WTC11 (cell line): ENCODE measurements around the gene TMEM88.

Experiments used
- CTCF ChIP-seq: fragments of 200-600 bp; IDR thresholded peaks from 2 replicates; pipeline ENCODE4 v1.8.0; 2022; ENCODE audit warnings: antibody characterized with exemption
- E2F4 ChIP-seq: sonication (generic); formaldehyde crosslinking; IDR thresholded peaks from 2 replicates; pipeline ENCODE4 v1.8.1; 2022; ENCODE audit warnings: low read depth, mild to moderate bottlenecking, moderate library complexity, missing genetic modification reagents, borderline replicate concordance
- E2F5 ChIP-seq: sonication (generic); formaldehyde crosslinking; IDR thresholded peaks from 2 replicates; pipeline ENCODE4 v1.8.1; 2022; ENCODE audit warnings: mild to moderate bottlenecking, moderate library complexity, missing genetic modification reagents
- ESRRA ChIP-seq: sonication (generic); formaldehyde crosslinking; IDR thresholded peaks from 2 replicates; pipeline ENCODE4 v1.8.1; 2022; ENCODE audit warnings: mild to moderate bottlenecking, missing genetic modification reagents, borderline replicate concordance
- MAX ChIP-seq: sonication (generic); formaldehyde crosslinking; IDR thresholded peaks from 2 replicates; pipeline ENCODE4 v1.8.0; 2022; ENCODE audit warnings: mild to moderate bottlenecking, missing genetic modification reagents
- PREB ChIP-seq: sonication (generic); formaldehyde crosslinking; IDR thresholded peaks from 2 replicates; pipeline ENCODE4 v1.8.1; 2022; ENCODE audit warnings: mild to moderate bottlenecking, missing genetic modification reagents, moderate library complexity, borderline replicate concordance
- SMAD3 ChIP-seq: sonication (generic); formaldehyde crosslinking; IDR thresholded peaks from 2 replicates; pipeline ENCODE4 v1.8.0; 2022; ENCODE audit warnings: missing genetic modification reagents, mild to moderate bottlenecking, borderline replicate concordance
- TEAD4 ChIP-seq: sonication (generic); formaldehyde crosslinking; IDR thresholded peaks from 2 replicates; pipeline ENCODE4 v1.8.0; 2022; ENCODE audit warnings: mild to moderate bottlenecking, missing genetic modification reagents

- TF ChIP-seq SMAD3 = no peak
- no peak for TF ChIP-seq MAX (CRISPR knock-in tag)
- no peak for TF ChIP-seq E2F5 (CRISPR knock-in tag)
- no peak for TF ChIP-seq E2F4 (CRISPR knock-in tag)
- no peak for TF ChIP-seq PREB (CRISPR knock-in tag)
- no peak for TF ChIP-seq CTCF
- no peak for TF ChIP-seq ESRRA (CRISPR knock-in tag)
- no peak for TF ChIP-seq TEAD4 (CRISPR knock-in tag)
Observed at GRCh38 chr17:7858522-7858810, 3.6 kb downstream of the TMEM88 start.
